Type B pancreatic cell (in vitro differentiated cells): Measurements from ENCODE around the gene GZF1. TPM values are rescaled to one million over a fixed set of nuclear protein-coding genes. Genes with fewer than 3 reads are reported as not detected.
"Not testable (repeated sequence)": the region's sequence is repeated elsewhere in the genome, so short reads cannot be mapped to it uniquely, and the experiment has no call there.

Experiments used
- DNase-seq: peaks from one replicate; pipeline ENCODE4 v3.0.0; 2021; ENCODE audit warnings: mixed read lengths; ENCODE audit not compliant: unreplicated experiment; ENCODE audit errors: extremely low spot score
- H3K27ac Mint-ChIP-seq: 2 replicates; pipeline ENCODE4 v1.8.0; 2021; ENCODE audit warnings: mild to moderate bottlenecking, mixed read lengths
- H3K27me3 Mint-ChIP-seq: 2 replicates; pipeline ENCODE4 v1.8.0; 2021; ENCODE audit warnings: mixed read lengths
- H3K36me3 Mint-ChIP-seq: 2 replicates; pipeline ENCODE4 v1.8.0; 2021; ENCODE audit warnings: mixed read lengths
- H3K4me1 Mint-ChIP-seq: one replicate; pipeline ENCODE4 v1.8.0; 2021; ENCODE audit warnings: mixed read lengths; ENCODE audit not compliant: unreplicated experiment
- H3K4me3 Mint-ChIP-seq: 2 replicates; pipeline ENCODE4 v1.8.0; 2021; ENCODE audit warnings: mild to moderate bottlenecking, mixed read lengths
- H3K9me3 Mint-ChIP-seq: 2 replicates; pipeline ENCODE4 v1.8.0; 2021; ENCODE audit warnings: mixed read lengths
- total RNA-seq: library from RNA; stranded (reverse); gene quantifications from 2 replicates; pipeline ENCODE4 v1.2.1, GENCODE V29; 2021; ENCODE audit warnings: low replicate concordance
- TF ChIP-seq, protein P1 (sequence below): fragments of 200-600 bp; sonication (generic); conservative IDR thresholded peaks from 2 replicates; pipeline ENCODE4 v1.5.0; 2021; ENCODE audit warnings: antibody characterized with exemption, mild to moderate bottlenecking

GZF1 gene
- total RNA-seq, 1 donor from 2014 or later: 13.4 TPM

DNA sequence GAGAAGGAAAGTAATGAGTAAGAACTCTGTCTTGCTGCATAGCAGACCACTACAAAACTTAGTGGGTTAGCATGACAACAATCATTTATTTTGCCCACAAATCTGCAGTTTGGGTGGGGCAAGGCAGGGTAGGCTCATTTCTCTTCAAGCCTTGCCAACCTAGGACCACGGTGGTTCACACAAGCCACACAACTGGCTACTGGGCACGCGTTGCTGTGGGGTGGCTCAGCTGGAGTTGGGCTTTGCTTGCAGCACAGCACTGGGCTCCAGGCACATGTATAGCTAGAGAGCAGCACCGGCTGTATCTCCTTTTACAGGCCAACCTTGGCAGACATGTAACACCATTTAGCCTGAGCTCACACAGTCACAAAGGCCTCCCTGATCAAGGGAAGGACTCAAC, 16.0 kb upstream of the GZF1 start:
- H3K4me1 Mint-ChIP-seq: peaks cover 18% of the 10 kb centered on the region
- no peak overlapping the region for H3K4me3 Mint-ChIP-seq
- H3K27ac Mint-ChIP-seq: no peak overlapping the region
- H3K9me3 Mint-ChIP-seq: no peaks in the 10 kb centered on the region
- no peaks in the 10 kb centered on the region for H3K36me3 Mint-ChIP-seq
- H3K27me3 Mint-ChIP-seq: no peaks in the 10 kb centered on the region
- DNase-seq: no peak
- TF ChIP-seq, protein P1, sequence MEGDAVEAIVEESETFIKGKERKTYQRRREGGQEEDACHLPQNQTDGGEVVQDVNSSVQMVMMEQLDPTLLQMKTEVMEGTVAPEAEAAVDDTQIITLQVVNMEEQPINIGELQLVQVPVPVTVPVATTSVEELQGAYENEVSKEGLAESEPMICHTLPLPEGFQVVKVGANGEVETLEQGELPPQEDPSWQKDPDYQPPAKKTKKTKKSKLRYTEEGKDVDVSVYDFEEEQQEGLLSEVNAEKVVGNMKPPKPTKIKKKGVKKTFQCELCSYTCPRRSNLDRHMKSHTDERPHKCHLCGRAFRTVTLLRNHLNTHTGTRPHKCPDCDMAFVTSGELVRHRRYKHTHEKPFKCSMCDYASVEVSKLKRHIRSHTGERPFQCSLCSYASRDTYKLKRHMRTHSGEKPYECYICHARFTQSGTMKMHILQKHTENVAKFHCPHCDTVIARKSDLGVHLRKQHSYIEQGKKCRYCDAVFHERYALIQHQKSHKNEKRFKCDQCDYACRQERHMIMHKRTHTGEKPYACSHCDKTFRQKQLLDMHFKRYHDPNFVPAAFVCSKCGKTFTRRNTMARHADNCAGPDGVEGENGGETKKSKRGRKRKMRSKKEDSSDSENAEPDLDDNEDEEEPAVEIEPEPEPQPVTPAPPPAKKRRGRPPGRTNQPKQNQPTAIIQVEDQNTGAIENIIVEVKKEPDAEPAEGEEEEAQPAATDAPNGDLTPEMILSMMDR: no peak

DNA sequence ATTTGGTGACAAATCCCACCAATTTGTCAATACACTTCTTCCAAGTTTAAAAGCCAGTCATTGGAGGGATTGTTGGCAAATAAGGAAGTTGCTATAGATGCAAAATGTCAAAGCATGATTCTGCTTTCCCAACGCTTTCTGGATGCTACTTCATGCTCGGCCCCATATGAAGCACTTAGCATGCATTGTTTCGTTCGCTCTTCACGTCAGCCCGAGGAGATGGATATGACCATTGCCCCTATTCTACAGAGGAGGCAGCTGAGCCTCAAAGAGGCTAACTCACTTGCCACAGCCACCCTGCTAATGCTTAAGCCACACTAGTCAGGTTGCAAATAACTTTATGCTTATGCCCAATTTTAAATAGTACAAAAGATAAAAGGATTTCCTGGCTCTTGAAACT, 14.2 kb upstream of the GZF1 start:
- TF ChIP-seq, protein P1: no peak
- Mint-ChIP-seq H3K4me3 (peak overlapping the region; percentile 10), H3K27ac (no peak overlapping the region), H3K27me3 (no peaks in the 10 kb centered on the region), H3K4me1 (peaks cover 26% of the 10 kb centered on the region), H3K9me3 (no peaks in the 10 kb centered on the region), H3K36me3 (peaks cover 4% of the 10 kb centered on the region)
- no peak for DNase-seq

DNA sequence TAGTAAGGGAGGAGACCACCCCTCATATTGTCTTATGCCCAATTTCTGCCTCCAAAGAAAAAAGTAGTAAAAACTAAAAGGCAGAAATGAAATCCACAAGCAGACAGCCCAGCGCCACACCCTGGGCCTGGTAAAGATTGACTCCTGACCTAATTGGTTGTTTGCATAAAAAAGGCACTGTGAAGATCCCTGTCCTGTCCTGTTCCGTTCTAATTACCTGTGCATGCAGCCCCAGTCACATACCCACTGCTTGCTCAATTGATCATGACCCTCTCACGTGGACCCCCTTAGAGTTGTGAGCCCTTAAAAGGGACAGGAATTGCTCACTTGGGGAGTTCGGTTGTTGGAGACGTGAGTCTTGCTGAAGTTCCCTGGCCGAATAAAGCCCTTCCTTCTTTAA, 13.5 kb upstream of the GZF1 start:
- peak overlapping the region; percentile 68 for H3K4me3 Mint-ChIP-seq
- H3K27me3 Mint-ChIP-seq, DNase-seq, H3K36me3 Mint-ChIP-seq, H3K9me3 Mint-ChIP-seq: not testable (repeated sequence)
- H3K27ac Mint-ChIP-seq: peak overlapping the region; percentile 100
- peaks cover 28% of the 10 kb centered on the region for H3K4me1 Mint-ChIP-seq

DNA sequence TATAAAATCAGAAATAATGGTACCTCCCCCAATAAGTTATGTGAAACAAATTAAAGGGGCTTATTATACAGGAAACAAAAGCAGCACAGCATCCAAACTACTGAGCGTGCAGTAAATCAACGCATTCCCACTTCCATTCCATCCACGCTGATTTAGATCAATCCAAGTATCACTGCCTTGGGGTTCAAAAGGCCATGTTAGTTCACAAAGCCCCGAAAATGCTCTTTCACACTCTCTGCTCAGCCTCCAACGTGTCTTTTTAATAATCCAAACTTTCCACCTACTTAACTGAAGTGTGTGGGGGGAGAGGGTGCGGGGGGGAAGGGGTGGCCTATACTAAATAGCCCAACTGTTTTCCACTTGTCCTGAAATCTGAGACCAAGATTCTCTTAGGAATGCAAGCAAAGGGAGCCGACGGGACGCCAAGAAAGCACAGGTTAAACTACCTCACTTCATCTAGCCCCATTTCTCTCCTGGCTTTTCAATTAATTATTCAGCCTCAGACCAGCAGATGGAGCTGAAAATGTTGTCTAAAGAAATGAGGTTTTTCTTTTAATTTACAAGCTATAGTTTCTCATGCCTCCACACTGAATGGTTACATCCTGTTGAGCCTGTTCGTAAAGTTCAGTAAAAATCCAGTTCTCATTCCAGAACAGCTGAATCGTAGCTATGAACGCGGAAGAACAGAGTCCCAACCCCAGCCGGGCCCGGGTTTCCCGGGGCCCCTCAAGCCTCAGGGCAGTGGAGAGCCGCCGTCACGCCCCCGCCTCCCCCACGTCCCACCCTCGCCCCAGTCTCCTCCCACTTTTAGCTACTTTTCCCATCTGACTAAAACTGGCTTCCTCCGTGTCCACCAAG, 12.4 kb upstream of the GZF1 start:
- Mint-ChIP-seq H3K4me1 (peaks cover 28% of the 10 kb centered on the region), H3K27ac (peak overlapping the region; percentile 100), H3K27me3 (no peaks in the 10 kb centered on the region), H3K9me3 (no peaks in the 10 kb centered on the region), H3K4me3 (peak overlapping the region; percentile 100), H3K36me3 (peaks cover 6% of the 10 kb centered on the region)
- TF ChIP-seq, protein P1: peak; percentile 61
- DNase-seq: peak; percentile 76

DNA sequence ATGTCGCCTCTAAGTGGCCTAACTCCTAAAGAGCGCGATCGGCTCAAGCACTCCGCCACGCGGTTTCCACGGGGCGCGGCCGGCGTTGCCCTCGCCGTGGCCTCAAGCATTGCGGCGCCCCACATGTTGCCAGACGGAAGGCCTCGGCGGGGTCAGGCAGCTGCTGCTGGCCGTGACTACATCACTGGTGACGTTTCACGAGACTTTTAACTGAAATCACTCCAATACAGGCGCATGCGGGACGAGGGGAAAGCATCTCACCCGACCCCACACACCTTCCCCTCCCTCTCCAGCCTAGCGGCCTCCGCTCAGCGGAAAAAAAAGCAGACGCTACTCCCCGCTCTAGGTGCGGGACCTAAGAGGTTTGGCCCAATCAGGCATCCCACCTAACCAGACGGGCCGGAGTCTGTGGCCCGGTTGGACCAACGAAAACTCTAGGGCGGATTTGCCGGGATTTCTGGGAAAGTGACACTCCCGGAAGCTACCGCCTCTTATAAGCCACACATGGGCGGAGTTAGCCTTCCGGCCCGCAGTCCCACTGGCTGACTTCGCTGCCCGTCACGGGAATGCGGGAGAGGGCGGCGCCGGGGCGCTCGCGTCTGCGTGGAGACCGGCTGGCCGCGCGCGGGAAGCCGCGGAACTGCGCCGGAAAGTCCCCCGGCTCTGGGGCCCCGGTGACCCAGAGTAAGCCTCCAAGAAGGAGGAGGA, 11.6 kb upstream of the GZF1 start, which contains the start of gene NXT1:
Gene NXT1, plus strand, starts transcription at position 596 of the 708 bp plus-strand sequence. CDS start 3,251 bp downstream, outside the sequence.
- TF ChIP-seq, protein P1: no peak
- peak; percentile 97 for DNase-seq
- H3K4me1 Mint-ChIP-seq: peaks cover 28% of the 10 kb centered on the region
- H3K36me3 Mint-ChIP-seq: peaks cover 8% of the 10 kb centered on the region
- H3K4me3 Mint-ChIP-seq: peak within 1 kb of the TSS; percentile 100
- peak within 1 kb of the TSS; percentile 100 for H3K27ac Mint-ChIP-seq
- H3K27me3 Mint-ChIP-seq: no peaks in the 10 kb centered on the region
- no peaks in the 10 kb centered on the region for H3K9me3 Mint-ChIP-seq
